Body of pancreas (tissue), 4 donors: ENCODE data around the gene TNP2.

Experiments used
- POLR2A ChIP-seq, 3 donors: fragments of 450-650 bp; IDR thresholded peaks; one replicate each; pipeline ENCODE4 v1.6.1; 2016; ENCODE audit warnings: antibody characterized with exemption in 3 of 3, mild to moderate bottlenecking in 2 of 3
- TF ChIP-seq, protein P1 (sequence below), 7 experiments: fragments of 450-650 bp in 4 of 7; fragments of 200-600 bp in 3 of 7; sonication (generic) in 3 of 7; IDR thresholded peaks; one replicate each; pipeline ENCODE4 v1.5.1; 2016 to 2019; ENCODE audit warnings: antibody characterized with exemption in 7 of 7

DNA sequence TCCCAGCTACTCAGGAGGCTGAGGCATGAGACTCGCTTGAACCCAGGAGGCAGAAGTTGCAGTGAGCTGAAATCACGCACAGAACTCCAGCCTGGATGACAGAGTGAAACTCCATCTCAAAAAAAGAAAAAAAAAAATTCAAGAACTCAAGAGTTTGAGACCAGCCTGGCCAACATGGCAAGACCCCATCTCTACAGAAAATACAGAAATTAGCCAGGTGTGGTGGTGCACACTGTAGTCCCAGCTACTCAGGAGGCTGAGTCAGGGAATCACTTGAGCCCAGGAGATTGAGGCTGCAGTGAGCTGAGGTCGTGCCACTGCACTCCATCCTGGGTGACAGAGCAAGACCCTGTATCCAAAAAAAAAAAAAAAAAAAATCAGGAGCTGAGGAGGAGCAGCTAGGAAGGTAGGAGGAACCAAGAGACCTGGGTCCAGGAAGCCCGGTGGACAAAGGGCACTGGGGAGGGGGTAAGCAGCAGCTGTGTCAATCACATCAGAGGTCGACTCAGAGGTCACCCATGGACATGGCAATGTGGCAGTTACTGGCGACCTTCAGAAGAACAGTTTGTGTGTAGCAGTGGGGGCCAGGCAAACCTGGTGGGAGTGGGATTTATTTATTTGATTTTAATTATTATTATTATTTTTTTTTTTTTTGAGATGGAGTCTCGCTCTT is 23.1 kb upstream of the TNP2 start:
- TF ChIP-seq, protein P1, sequence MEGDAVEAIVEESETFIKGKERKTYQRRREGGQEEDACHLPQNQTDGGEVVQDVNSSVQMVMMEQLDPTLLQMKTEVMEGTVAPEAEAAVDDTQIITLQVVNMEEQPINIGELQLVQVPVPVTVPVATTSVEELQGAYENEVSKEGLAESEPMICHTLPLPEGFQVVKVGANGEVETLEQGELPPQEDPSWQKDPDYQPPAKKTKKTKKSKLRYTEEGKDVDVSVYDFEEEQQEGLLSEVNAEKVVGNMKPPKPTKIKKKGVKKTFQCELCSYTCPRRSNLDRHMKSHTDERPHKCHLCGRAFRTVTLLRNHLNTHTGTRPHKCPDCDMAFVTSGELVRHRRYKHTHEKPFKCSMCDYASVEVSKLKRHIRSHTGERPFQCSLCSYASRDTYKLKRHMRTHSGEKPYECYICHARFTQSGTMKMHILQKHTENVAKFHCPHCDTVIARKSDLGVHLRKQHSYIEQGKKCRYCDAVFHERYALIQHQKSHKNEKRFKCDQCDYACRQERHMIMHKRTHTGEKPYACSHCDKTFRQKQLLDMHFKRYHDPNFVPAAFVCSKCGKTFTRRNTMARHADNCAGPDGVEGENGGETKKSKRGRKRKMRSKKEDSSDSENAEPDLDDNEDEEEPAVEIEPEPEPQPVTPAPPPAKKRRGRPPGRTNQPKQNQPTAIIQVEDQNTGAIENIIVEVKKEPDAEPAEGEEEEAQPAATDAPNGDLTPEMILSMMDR (IDR thresholded peaks at IDR 0.05): no peak
- no peak for TF ChIP-seq POLR2A (IDR thresholded peaks at IDR 0.05)
